GM18858 (cell line): ENCODE data around the gene BRPF1.

ENCODE experiments used
- ATAC-seq: cut with Tn5 transposase; IDR thresholded peaks from one replicate; pipeline ENCODE4 v1.9.1; 2021; ENCODE audit not compliant: unreplicated experiment

Gene BRPF1

GRCh38 chr3:9730657-9731205 lies 804 bp upstream of the BRPF1 start:
- peak; percentile 18 for ATAC-seq

- no peak for ATAC-seq
Measured at GRCh38 chr3:9732080-9732739, 675 bp downstream of the BRPF1 start.

GRCh38 chr3:9732740-9733115 lies 1.2 kb downstream of the BRPF1 start:
- no peak for ATAC-seq

GRCh38 chr3:9736831-9737230 lies 5.3 kb downstream of the BRPF1 start:
- ATAC-seq: no peak

DNA sequence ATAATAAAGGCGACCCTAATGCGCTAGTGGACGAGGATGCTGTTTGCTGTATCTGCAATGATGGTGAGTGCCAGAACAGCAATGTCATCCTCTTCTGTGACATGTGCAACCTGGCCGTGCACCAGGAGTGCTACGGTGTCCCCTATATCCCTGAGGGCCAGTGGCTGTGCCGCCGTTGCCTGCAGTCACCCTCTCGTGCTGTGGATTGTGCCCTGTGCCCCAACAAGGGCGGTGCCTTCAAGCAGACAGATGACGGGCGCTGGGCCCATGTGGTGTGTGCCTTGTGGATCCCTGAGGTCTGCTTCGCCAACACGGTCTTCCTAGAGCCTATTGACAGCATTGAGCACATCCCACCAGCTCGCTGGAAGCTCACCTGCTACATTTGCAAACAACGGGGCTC lies 7.6 kb downstream of the BRPF1 start:
- no peak for ATAC-seq

- ATAC-seq: no peak
Measured at GRCh38 chr3:9742560-9742959, 11.0 kb downstream of the BRPF1 start.

- no peak for ATAC-seq
Measured at GRCh38 chr3:9743548-9743947, 12.0 kb downstream of the BRPF1 start.

DNA sequence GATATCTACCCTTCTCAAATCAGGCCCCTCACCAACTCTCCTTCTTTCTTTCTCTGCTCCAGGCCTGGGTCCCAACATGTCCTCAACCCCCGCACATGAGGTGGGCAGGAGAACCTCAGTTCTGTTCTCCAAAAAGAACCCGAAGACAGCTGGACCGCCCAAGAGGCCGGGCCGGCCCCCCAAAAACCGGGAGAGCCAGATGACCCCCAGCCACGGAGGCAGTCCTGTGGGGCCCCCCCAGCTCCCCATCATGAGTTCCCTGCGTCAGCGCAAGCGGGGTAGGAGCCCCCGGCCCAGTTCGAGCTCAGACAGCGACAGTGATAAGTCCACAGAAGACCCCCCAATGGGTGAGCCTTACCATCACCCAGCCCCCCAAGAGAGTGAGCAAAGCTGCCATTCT lies 12.6 kb downstream of the BRPF1 start:
- no peak for ATAC-seq

- ATAC-seq: no peak
Measured at GRCh38 chr3:9745521-9745920, 14.0 kb downstream of the BRPF1 start.

DNA sequence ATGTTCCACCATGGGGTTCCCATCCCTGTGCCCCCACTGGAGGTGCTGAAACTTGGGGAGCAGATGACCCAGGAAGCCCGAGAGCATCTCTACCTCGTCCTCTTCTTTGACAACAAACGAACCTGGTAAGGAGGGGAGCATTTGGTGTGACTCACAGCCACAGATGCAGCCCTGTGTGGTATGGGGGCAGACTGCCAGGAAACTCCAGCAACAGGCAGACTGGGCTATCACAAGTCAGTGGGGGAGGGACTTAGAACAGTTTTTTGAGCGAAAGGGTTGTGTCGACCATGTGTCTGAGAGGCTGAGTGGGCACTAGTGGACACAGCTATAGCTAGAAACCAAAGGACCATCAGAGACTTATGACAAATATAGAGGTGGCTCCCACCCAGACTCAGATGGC lies 14.8 kb downstream of the BRPF1 start:
- ATAC-seq: no peak

DNA sequence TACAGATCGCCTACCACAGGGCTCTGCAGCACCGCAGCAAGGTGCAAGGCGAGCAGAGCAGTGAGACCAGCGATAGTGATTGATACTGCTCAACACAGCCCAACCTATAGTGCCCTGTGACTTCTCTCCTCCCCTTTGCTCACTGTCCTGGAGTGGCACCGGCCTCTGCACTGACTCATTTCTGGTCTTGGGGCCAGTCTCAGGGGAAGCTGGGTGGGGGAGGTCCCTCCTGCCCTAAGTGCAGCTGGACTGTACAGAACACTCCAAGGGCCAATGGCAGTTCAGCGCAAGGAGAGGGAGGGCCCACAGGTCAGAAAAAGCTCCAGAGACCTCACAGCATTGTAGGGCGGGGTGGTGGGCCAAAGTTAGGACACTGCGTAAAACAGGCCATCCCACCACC lies 15.7 kb downstream of the BRPF1 start:
- no peak for ATAC-seq

DNA sequence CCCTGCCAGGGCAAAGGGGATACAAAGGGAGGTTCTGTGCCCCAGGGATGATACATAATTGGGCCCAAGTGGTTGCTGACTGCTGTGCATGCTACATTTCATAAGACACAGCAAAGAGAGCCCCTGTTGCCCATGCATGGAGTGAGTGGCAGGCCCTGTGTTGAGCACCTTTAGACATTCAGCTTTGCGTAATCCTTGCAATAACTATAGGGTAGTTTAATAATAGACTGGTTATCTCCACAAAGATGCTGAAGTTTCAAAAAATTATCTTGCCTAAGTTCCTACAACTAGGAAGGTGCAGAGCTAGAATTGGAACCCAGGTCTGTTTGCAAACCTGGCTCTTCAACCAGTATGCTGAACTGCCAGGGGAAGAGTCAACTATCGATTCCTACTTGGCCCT lies 16.5 kb downstream of the BRPF1 start:
- ATAC-seq: no peak

DNA sequence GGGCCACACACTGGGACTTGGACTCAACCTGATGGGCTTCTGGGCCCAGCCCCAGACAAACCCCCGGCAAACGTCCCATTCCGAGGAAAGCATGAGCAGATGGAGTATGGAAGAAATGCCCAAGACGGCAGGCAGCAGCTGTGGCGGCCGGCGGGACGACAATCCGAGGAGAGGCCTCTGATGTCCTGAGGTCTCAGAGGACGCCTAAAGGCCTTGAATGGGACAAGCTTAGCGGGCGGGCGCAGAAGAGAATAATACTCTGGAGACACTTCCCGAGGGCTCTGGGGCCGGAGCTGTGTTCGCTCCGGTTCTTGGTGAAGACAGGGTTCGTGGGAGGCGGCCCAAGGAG lies 17.7 kb downstream of the BRPF1 start:
- peak; percentile 1 for ATAC-seq

- peak; percentile 78 for ATAC-seq
Measured at GRCh38 chr3:9749645-9750555, 18.4 kb downstream of the BRPF1 start, which contains the start of gene OGG1. Gene OGG1, plus strand, starts transcription at chr3:9749952. Its CDS starts 335 bp downstream, at chr3:9750287.

GRCh38 chr3:9750556-9751411 lies 19.2 kb downstream of the BRPF1 start:
- no peak for ATAC-seq

- no peak for ATAC-seq
Measured at GRCh38 chr3:9754678-9755077, 23.1 kb downstream of the BRPF1 start.

DNA sequence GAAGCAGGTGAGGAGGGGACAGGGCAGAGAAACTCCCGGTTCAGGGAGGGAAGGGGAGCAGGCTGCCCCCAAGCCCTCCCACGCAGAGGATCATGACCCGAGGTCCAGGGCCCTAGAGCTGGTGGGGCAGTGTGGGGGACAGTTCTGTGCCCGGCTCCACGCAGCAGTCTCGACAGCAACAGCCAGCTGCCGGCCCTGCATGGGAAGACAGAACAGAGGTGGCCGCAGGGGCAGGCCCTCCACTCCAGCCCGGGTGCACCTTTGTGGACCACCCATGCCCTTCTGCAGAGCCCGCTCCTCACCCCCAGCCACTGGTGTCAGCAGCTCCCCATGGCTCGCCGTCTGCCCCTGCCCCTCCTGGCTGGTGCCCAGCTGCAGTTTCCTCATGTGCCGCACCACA lies 25.9 kb downstream of the BRPF1 start:
- no peak for ATAC-seq

DNA sequence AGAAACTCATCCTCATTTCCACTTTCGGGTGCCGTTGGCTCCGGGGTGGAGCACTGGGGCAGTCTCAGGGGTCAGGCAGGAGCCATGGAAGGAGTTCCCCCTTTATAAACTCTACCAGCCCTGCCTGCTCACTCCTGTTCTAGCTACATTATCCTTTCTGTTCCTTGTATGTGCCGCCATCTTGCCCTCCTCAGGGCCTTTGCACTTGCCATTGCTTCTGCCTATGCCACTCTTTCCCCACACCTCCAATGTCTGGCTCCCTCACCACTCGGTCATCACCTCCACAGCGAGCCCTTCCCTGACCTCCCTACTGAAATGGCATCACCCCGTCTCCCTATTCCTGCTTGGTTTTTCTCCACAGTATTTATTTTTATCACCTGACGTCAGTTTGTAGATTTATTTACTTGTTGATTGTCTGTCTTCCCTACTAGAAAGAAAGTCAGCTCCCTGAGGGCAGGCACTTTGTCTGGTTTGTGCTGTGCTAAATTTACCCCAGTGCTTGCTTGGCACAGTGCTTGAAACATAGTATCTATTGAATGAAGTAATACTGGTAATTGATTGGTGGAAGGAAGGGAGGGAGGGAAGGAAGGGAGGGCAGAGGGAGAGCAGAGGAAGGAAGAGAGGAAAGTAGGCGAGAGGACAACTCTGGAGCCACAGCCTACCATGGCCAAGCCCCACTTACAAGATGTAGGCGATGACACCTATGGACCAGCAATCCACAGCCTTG lies 29.4 kb downstream of the BRPF1 start:
- ATAC-seq: no peak

- no peak for ATAC-seq
Measured at GRCh38 chr3:9761919-9762318, 30.4 kb downstream of the BRPF1 start.

GRCh38 chr3:9762871-9763270 lies 31.3 kb downstream of the BRPF1 start:
- ATAC-seq: no peak

DNA sequence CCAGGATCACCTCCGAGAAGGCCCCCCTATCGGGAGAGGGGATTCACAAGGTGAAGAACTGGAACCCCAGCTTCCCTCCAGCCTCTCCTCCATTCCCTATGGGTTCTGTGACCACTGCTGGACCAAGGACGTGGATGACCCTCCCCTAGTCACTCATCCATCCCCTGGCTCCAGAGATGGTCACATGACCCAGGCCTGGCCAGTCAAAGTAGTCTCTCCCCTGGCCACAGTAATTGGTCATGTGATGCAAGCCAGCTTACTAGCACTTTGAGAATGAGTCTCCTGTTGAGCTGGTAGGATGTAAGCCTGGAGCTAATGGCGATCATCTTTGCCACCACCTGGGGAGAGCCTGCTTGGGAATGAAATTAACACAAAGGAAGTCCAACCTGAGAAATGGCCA lies 34.3 kb downstream of the BRPF1 start:
- no peak for ATAC-seq
